CD1c-positive myeloid dendritic cell (primary cell): ENCODE measurements around the gene CAMTA1.

Experiments
- DNase-seq: peaks from one replicate; pipeline ENCODE4 v3.0.0-alpha.2; 2016; ENCODE audit errors: extremely low spot score

CAMTA1 gene

DNA sequence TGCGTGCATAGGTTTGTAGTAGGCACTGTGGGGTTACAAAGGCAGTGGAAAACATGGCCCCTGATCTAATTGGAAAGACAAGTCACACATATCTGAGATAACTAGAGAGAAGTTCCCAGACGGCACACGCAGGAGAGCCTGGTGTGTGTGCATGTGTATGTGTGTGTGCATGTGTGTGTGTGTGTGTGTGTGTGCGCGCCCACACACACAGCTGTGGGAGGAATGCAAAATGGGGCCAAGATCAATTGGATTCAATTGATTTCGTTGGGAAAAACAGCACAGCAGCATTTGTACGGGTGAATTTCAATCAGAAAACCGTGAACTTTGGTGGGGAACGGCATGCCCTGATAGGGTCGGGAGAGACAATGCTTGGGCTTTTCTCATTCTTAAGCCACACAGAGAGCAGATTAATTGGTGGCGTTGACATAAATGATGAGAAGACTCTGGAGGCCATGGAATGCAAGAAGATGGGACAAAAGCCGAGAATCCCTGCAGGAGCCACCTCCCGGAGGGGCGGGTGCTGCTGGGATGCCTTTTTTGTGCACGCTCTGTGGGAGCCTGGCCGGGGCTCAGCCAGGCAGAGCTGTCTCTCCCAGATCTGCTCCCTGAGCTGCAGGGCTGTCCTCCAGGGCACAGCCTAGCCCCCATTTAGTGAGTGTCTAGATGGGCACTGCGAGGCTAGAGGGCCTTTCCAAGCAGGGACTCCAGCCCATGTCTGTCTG is 322.0 kb downstream of the CAMTA1 start:
- no peak for DNase-seq

DNA sequence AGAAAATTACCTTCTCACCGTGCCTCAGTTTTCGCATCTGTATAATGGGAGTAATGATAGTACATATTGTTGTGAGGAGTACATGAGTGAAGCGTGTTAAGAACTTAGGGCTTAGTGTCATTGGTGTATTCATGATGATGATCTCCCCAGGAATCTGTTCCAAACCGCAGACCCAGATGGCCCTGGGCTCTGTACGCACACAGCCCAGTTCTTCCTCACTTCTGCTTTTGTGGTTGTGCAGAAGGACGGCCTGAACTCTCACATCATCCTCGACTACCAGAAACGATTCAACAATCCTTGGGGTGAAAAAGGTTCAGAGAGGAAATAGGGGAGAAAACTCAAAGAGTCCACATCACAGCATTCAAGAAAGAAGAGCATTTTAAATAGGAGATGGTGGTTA is 323.0 kb downstream of the CAMTA1 start:
- no peak for DNase-seq

DNA sequence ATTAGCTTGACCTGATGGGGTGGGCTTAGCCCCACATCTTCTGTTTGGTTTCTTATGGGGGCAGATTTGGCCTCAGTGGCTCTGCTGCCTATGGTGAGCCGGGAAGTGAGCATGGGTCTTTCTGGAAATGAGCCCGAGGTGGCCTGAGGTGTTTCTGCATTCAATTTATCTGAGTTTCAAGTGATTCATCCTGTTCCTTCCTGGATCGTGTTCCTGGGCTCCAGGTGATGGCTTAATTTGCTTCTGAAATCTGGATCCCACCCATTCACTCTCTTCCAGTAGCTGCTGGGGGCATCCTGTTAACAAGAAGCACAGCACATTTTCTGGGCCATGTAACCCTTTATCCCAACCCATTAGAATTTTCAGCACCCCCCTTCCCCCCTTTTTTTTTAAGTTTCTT is 324.6 kb downstream of the CAMTA1 start:
- no peak for DNase-seq

DNA sequence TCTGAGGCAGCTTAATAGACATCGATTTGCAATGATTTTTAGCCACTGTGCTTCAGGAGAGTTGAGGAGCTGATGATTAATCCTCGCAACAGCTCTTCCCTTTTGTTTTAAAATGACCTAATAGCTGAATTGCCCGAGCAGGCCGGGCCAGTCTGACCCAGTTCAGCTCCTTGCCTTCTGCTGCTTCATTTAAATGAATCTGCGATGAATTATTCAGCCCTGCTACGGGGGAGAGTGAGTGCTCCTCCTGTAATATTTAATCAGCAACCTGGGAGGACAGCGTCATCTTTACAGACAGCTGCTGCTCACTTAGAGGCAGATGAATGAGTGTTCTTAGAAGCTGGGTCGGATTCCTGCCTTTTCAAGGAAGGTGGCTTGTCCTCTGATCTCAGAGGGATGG is 325.1 kb downstream of the CAMTA1 start:
- DNase-seq = no peak

DNA sequence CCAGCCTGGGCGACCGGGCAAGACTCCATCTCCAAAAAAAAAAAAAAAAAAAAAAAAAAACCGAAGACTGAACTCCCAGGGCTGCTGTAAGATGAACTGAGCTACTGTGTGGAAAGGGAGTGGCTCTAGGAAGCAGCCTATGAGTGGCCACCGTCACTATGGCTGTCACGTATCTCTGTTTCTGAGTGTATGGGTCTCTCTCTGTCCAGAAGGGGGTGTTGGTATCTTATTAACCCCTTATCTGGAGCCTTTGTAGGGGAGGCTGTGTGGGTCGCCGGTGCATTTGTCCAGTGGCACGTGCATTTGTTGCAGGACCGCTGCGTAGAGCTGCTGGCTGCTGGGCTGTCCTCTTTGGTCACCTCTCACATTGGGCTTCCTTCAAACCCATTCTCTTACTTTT is 326.6 kb downstream of the CAMTA1 start:
- DNase-seq = no peak

DNA sequence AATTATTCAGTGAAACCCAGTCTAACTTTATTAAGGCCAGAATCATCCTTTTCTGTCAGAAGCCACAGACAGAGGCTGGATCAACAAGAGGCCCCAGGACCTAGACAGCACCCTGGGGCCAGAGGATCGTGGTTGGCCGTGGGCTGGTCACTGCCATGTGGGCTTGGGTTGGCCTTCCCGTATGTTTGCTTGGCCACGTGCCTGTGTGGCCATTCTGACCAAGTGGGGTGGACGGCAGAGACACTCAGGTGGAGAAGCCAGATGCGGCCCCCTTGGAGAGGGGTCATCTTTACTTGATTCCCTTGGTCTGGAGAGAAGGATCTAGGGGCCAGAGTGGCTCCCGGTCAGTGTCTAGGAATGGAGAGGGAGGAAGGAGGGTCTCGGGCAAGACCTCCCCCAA is 327.9 kb downstream of the CAMTA1 start:
- no peak for DNase-seq

DNA sequence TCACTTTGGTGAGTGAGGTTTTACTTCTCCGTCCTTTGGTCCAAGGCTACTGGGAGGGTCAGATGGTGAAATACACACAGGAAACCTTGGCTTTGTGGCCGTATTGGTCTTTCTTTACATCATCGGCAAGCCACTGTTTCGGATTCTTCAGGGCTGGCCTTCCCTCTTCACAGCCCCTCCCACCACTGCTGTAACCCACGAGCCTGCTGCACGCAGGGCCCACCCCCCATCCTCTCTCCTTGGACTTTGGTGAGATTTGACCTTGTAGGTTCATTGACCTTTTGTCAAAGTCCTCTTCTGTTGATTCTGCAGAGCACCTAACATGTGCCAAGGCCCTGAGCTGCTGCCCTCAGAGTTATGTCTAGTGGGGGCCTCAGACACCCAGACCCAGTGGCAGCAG is 328.6 kb downstream of the CAMTA1 start:
- no peak for DNase-seq

DNA sequence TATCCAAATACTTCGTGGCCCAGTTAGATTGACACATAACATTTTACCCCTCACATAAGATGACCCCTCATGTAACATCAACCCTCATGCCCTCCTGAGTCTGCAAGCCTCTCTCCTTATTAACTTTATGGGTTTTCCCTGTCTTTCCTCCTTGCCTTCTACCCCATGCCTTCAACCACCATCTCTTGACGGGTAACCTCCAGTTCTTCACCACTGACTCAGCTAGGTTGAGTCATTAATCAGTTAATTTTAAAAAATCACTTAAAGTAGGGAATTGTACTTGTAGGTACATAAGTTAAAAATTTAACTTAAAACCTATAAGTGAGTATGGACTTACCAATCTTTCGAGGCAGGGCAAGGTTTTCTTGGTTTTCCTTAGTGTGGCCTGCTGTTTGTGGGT is 330.7 kb downstream of the CAMTA1 start:
- no peak for DNase-seq

DNA sequence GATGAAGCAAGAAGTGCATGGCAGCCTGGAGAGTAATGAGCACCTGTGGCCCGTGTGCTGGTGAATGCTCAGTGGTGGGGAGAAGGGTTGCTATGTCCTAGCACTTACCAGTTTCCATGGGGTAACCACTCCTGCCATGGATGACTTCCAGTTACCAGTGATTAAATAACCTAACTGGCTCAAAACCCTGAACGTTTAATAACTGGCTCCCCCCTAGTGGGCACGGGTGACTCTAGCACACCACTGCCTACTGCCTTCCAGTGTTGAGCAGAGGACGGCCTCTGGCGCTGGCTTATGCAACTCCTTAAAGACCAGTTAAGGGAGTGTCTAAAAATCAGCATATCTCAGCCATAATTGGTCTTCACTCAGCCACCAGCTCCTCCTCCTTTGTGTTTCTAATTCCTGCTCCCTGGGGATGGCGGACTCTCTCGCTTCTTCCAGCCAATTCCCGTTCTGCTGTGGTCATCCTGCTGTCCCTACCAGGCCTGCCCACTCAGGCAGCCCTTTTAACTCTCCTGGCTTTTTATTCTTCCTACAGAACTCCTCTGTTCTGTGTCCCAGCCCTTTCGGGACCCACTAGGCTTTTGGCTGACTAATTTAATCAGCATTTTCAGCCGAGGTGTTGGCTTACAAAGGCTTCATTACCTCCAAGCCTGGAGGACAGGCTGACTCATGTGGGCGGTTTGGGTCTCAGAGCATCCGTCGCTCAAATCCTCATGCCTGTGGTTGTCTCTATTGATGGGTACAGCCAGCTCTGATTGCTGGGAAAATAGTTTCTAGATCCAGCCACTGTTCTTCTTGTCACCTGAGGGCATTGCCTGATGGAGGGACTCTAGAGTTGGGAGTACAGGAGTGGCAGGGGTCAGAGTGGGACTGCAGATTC is 332.4 kb downstream of the CAMTA1 start:
- no peak for DNase-seq

DNA sequence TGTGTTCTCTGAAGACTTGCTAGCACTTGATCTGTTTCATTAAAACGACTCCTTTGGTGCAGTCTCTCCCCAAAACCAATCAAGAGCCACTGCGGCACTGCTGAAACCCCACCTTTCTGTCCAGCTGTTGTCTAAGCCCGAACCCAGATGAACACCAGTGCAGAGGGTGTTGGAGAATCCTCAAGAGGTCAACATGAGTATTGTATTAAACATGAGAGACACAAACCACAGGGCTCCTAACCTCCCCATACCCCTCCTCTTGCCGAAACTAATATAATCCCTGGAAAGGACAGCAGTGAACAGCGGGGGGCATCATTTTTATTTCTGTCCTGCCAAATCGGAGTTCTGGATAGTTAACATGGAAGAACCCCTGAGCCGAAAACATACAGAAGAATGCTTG is 333.9 kb downstream of the CAMTA1 start:
- DNase-seq = no peak

DNA sequence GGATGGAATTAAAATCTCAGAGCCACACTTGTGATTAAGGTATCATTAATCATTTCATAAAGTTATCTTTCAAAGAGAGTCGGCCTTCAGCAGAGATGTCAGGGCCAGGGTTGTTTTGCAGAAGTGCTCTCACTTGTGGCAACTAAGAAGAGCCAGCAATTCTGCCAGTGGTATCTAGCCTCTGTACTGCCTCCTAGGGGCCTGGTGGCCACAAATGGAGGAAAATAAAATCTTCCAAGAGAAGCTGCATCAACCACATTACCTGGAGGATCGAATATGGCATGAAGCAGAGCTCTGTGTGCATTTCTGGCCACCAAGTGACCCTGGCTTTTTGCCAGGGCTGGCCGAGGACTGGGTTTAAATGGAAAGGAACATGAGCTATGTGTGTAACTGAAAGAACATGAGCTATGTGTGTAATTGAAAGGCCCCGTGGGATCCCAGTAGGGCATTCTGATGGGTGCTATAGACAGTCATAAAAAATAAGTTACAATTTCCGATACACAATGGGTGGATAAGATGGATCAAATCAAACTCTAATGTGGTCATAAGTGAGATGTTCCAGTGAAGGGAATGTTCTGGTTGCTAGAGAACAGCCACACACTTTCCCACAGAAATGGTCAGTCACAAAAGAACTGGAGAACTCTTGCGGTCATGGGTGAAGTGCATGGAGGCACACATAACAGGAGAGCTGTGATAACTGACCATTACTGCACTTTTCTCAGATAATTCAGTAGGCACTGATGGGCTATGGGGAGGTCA is 335.8 kb downstream of the CAMTA1 start:
- no peak for DNase-seq

DNA sequence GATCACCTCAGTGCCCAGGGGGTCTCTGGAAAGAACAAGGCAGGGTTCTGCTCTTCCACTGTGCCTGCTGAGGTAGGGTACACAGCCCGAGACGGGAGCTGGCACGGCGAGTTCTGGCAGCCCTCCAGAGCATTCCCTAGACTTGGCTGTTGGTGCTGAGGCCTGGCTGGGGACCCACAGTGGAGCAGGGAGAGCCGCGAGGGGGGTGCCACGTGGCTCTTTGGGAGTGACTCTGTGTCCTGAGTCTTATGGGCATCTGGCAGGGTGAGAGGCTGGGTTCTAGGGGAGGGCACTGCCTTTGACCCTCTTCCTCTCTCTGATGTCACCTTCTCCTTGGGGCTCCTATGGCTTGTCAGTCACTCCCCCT is 336.4 kb downstream of the CAMTA1 start:
- no peak for DNase-seq

DNA sequence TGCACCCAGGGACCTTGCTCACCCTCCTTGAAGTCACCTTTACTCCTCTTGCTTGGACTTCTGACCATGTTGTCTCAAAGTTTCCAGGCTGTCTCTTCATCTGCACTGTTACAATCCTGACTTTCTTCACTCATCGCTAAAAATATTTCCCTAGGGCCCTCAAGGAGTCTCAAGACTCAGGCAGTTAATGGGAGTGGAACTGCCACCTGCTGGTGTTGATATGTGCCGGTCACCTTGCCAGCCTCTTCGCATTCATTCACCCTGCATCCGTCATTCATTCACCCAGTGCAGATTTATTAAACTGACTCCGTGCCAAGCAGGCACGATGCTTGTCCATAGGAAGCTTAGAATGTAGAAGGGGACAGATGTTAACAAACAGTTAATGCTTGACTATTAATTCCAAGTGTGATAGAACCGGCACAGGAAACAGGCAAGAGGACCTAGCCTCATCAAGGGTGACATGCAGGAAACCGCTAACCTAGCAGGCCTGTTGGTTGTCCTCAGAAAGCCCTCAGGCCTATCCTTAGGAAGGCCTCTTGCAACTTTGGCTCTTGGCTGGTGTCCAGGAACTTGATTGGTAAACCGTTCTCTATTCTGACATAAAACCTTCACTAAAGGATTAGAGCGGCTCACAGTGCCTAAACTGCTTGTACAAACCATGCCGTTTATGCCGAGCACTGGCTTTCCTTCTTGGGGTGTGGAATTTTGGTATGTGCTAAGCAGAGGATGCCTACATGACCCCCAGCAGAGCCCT is 342.2 kb downstream of the CAMTA1 start:
- no peak for DNase-seq

DNA sequence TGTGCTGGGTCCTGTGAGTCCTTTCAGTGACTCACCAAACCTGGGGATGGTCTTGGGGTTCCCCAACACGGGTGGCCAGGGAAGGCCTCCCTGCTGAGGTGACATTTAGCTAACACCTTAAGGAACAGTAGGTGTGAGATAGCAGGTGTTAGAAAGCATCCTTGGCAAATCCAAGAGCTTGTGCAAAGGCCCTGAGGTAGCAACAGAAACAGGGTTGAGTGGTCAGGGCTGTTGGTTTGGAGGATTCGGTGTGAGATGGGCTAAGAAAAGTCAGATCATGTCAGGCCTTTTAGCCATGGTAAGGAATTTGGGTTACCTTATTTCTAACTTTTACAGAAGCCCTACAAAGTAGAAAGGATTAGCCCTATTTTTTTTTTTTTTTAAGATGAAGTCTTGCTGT is 343.0 kb downstream of the CAMTA1 start:
- DNase-seq = no peak

DNA sequence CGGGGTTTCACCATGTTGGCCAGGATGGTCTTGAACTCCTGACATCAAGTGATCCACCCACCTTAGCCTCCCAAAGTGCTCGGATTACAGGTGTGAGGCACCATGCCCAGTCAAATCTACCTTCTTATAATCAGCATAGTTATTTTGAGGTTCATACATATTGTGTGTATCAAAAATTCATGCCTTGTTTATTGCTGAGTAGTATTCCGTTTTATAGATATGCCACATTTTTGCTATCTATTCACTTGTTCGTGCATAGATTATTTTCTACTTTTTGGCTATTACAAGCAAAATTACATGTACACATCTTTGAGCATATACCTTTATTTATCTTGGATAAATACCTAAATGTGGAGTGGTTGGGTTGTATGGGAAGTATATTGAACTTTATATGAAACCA is 344.9 kb downstream of the CAMTA1 start:
- DNase-seq = no peak

DNA sequence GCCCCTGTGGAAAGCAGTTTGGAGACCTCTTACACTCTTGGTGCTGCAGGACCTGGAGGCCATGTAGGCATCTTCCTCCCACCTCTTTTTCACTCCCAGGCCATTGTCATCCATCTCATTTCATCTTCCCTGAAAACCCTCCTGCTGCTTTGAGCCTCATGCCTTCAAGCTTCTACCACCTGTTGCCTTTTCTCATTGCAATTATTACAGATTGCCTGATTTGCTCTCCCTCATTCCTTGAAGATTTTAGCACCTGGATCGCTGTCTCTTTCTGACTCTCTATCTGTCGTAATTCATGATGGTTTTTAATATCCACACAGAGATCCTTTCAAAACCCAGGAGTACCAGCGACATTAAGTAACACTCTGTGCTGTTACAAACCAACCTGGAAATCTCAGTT is 350.2 kb downstream of the CAMTA1 start:
- DNase-seq = no peak

DNA sequence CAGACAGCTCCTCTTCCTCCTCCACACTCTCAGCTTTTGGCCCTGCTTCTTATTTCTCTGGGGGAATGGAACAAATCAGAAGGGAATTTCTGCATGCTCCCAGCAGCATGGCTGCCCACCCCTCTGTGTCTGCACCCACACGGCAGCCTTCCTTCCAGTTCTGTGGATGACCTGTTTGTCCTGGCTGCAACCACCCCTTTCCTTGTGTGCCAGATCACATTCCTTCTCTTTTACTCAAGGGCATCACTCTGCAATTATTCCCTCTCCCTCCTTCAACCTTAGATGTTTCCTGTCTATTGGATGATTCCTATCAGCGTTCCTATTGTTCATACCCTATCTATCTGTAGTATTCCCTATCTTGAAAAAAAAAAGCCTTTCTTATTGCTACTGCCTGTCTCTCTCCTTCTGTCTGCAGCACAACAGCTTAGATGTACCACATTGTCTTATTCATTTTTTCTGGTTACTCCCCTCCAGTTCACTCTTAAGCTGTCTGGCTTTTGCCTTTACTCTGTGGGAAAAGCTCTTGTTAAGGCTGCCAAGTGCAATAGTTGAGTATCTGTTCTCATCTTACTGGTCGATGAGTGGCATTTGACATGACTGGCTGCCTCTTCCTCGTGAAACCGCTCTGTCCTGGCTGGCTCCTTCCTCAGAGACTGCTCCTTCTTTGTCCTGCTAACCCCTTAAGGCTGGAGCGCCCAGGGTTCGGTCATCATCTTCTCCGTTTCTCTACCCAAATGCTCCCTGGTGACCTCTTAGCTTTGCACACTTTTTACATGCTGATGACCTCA is 351.1 kb downstream of the CAMTA1 start:
- DNase-seq = no peak

DNA sequence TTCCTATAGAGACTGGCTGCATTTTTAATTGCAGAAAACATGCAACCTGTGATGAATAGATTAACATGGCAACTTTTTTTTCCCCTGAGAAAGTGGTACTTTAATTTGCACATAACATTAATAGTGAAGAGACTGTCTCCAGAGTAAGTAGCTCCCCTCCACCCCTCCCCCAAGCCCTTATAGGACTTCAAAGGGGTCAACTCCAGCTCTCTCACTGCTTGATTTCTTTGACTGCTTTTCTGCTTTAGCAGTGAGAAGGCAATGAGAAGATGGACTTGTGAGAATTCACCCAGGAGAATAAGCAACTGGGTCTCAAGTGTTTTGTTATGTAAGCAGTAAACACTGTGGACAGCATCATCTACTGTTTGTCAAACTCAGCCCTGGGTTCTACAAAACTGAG is 355.0 kb downstream of the CAMTA1 start:
- DNase-seq = no peak

DNA sequence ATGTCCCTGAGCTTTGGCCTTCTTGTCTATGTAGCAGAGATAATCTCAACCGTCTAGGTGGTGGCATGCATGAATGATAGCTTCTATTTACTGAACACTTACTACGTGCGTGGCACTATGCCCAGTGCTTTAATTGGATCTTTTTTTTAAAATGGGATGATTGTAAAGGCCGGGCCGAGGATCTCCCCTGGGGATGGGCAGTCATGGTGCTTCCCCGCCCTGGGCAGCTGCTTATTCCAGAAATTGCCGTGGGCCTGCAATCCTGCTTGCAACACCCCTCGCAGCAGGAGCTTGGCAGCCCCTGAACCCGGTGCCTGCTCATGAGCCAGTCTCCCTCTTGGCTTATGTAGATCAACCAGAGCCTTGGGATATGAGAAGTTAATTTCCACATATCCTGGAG is 360.7 kb downstream of the CAMTA1 start:
- DNase-seq = no peak

DNA sequence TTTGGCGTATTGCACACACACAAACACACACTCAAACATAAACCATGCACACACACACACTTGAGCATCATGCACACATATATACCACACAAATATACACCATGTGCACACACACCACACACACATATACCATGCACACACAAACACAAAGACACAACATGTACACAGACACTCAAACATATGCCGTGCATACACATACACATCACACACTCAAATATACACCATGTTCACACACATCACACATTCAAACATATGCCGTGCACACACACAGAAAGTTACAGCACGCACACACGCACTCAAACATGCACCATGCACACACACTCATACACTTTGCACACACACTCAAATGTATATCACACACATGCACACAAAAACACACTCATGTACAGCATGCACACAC is 361.5 kb downstream of the CAMTA1 start:
- DNase-seq = no peak
